ENCODE results near the gene ASCL1. TPM values are rescaled to one million over a fixed set of nuclear protein-coding genes. Genes with fewer than 3 reads are reported as not detected.

Gene ASCL1
- total and polyA plus RNA-seq, 2 of the 13 experiments (the other 11 are each of a cell fraction or from before 2014, with no cell fraction given) = not detected

DNA sequence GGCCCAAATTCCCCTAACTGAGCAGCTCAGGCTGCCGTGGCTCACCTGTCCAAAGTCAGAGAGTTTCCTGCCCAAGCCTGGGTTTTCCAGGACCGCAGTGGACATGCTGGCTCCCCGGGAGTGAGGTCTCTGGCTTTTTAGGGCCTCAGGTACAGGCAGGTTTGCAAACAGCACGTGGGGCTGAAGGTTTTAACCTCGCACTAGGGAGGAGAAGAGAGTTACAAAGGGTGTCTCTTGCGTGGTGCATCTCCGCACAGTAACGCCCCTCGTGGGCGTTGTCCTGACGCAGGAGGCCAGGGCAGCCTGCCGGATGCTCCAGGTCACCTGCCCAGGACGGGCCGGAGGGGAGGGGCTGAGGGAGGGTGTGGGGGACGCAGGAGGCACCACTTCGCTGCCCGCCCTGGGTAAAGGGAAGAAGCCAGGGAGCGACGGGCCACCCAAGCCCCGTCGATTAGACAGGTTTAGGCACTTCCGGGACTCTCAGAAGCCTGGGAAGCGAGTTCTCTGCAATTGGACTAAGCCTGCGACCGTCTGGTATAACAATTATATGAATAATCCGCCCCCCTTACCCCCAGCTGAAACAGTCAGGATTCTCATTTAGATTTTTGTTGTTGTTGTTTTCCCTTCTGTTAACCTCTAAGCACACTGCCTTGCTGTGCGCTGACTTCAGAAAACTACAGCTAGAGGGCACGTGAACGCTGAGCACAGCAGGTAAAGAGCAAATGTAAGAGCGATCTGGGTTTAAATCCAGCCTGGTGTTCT is 40.3 kb upstream of the ASCL1 start, which contains the start of gene PAH (continued):
- TF ChIP-seq SIN3B (IDR thresholded peaks at IDR 0.05; ENCODE audit: low read length) (no peak), ZNF567 (CRISPR knock-in tag; IDR thresholded peaks at IDR 0.05; ENCODE audit: borderline replicate concordance) (peak; percentile 89; the same call in 1 of the 2 replicates), MYNN (CRISPR knock-in tag; IDR thresholded peaks at IDR 0.05; ENCODE audit: low read depth) (no peak), ZBTB38 (CRISPR knock-in tag; IDR thresholded peaks at IDR 0.05) (peak; percentile 84; the same call in 1 of the 2 replicates), ZNF501 (CRISPR knock-in tag; IDR thresholded peaks at IDR 0.05) (peak; percentile 82; the same call in 1 of the 2 replicates), SIX4 (CRISPR knock-in tag; IDR thresholded peaks at IDR 0.05) (peak; percentile 14; the same call in 1 of the 2 replicates), ZNF891 (CRISPR knock-in tag; IDR thresholded peaks at IDR 0.05) (no peak; the same call in 1 of the 2 replicates), ZFP36L1 (CRISPR knock-in tag; IDR thresholded peaks at IDR 0.05) (no peak; the same call in 1 of the 2 replicates), HMGA1 (CRISPR knock-in tag; conservative IDR thresholded peaks at IDR 0.05) (no peak), CBX1 (IDR thresholded peaks at IDR 0.05; ENCODE audit: low read depth) (no peak), XBP1 (CRISPR knock-in tag; IDR thresholded peaks at IDR 0.05) (no peak), DNMT1 (CRISPR knock-in tag; IDR thresholded peaks at IDR 0.05) (no peak), ZNF75D (CRISPR knock-in tag; IDR thresholded peaks at IDR 0.05; ENCODE audit: borderline replicate concordance) (no peak), ZNF746 (CRISPR knock-in tag; IDR thresholded peaks at IDR 0.05) (peak; percentile 70; the same call in 1 of the 2 replicates)
- TF ChIP-seq, protein P1, sequence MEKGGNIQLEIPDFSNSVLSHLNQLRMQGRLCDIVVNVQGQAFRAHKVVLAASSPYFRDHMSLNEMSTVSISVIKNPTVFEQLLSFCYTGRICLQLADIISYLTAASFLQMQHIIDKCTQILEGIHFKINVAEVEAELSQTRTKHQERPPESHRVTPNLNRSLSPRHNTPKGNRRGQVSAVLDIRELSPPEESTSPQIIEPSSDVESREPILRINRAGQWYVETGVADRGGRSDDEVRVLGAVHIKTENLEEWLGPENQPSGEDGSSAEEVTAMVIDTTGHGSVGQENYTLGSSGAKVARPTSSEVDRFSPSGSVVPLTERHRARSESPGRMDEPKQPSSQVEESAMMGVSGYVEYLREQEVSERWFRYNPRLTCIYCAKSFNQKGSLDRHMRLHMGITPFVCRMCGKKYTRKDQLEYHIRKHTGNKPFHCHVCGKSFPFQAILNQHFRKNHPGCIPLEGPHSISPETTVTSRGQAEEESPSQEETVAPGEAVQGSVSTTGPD (CRISPR knock-in tag; IDR thresholded peaks at IDR 0.05) = no peak
- TF ChIP-seq, protein P2, sequence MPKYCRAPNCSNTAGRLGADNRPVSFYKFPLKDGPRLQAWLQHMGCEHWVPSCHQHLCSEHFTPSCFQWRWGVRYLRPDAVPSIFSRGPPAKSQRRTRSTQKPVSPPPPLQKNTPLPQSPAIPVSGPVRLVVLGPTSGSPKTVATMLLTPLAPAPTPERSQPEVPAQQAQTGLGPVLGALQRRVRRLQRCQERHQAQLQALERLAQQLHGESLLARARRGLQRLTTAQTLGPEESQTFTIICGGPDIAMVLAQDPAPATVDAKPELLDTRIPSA (CRISPR knock-in tag; IDR thresholded peaks at IDR 0.05; ENCODE audit: borderline replicate concordance) = 0 out of 2 replicates have a peak, but pooled peaks have one; percentile 73
- TF ChIP-seq, protein P3, sequence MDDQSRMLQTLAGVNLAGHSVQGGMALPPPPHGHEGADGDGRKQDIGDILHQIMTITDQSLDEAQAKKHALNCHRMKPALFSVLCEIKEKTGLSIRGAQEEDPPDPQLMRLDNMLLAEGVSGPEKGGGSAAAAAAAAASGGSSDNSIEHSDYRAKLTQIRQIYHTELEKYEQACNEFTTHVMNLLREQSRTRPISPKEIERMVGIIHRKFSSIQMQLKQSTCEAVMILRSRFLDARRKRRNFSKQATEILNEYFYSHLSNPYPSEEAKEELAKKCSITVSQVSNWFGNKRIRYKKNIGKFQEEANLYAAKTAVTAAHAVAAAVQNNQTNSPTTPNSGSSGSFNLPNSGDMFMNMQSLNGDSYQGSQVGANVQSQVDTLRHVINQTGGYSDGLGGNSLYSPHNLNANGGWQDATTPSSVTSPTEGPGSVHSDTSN (CRISPR knock-in tag; IDR thresholded peaks at IDR 0.05; ENCODE audit: borderline replicate concordance) = no peak
- TF ChIP-seq, protein P4, sequence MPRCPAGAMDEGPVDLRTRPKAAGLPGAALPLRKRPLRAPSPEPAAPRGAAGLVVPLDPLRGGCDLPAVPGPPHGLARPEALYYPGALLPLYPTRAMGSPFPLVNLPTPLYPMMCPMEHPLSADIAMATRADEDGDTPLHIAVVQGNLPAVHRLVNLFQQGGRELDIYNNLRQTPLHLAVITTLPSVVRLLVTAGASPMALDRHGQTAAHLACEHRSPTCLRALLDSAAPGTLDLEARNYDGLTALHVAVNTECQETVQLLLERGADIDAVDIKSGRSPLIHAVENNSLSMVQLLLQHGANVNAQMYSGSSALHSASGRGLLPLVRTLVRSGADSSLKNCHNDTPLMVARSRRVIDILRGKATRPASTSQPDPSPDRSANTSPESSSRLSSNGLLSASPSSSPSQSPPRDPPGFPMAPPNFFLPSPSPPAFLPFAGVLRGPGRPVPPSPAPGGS (CRISPR knock-in tag; IDR thresholded peaks at IDR 0.05) = peak; percentile 83
- TF ChIP-seq, protein P5, sequence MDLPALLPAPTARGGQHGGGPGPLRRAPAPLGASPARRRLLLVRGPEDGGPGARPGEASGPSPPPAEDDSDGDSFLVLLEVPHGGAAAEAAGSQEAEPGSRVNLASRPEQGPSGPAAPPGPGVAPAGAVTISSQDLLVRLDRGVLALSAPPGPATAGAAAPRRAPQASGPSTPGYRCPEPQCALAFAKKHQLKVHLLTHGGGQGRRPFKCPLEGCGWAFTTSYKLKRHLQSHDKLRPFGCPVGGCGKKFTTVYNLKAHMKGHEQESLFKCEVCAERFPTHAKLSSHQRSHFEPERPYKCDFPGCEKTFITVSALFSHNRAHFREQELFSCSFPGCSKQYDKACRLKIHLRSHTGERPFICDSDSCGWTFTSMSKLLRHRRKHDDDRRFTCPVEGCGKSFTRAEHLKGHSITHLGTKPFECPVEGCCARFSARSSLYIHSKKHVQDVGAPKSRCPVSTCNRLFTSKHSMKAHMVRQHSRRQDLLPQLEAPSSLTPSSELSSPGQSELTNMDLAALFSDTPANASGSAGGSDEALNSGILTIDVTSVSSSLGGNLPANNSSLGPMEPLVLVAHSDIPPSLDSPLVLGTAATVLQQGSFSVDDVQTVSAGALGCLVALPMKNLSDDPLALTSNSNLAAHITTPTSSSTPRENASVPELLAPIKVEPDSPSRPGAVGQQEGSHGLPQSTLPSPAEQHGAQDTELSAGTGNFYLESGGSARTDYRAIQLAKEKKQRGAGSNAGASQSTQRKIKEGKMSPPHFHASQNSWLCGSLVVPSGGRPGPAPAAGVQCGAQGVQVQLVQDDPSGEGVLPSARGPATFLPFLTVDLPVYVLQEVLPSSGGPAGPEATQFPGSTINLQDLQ (CRISPR knock-in tag; IDR thresholded peaks at IDR 0.05) = no peak
- TF ChIP-seq, protein P6, sequence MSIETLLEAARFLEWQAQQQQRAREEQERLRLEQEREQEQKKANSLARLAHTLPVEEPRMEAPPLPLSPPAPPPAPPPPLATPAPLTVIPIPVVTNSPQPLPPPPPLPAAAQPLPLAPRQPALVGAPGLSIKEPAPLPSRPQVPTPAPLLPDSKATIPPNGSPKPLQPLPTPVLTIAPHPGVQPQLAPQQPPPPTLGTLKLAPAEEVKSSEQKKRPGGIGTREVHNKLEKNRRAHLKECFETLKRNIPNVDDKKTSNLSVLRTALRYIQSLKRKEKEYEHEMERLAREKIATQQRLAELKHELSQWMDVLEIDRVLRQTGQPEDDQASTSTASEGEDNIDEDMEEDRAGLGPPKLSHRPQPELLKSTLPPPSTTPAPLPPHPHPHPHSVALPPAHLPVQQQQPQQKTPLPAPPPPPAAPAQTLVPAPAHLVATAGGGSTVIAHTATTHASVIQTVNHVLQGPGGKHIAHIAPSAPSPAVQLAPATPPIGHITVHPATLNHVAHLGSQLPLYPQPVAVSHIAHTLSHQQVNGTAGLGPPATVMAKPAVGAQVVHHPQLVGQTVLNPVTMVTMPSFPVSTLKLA (IDR thresholded peaks at IDR 0.05) = peak; percentile 34; the same call in 1 of the 2 replicates

Measured in HepG2 (cell line).